ENCODE results near the gene THSD7A. TPM values are rescaled to one million over a fixed set of nuclear protein-coding genes. Genes with fewer than 3 reads are reported as not detected.

The THSD7A gene
- polyA plus RNA-seq, 1 donor from 2014 or later = 18.5 TPM

- Histone ChIP-seq H2AFZ (ENCODE audit: low read depth, low read length) (no peak overlapping the region), H3K27me3 (ENCODE audit: insufficient read depth, low read depth, low read length) (no peaks in the 10 kb centered on the region), H3K27ac (ENCODE audit: low read length) (no peak overlapping the region)
Observed at GRCh38 chr7:11415101-11415500, 416.9 kb downstream of the THSD7A start.

GRCh38 chr7:11413901-11414300 lies 418.1 kb downstream of the THSD7A start:
- Histone ChIP-seq H3K9me3 (ENCODE audit: low read length) (peaks cover 5% of the 10 kb centered on the region), H3K27ac (ENCODE audit: low read length) (no peak overlapping the region), H4K20me1 (ENCODE audit: insufficient read depth) (no peaks in the 10 kb centered on the region), H3K9me2 (ENCODE audit: insufficient read depth, low read length) (no peaks in the 10 kb centered on the region), H2AFZ (ENCODE audit: low read depth, low read length) (no peak overlapping the region), H3K79me2 (replicated peaks; ENCODE audit: insufficient read depth, low read length) (no peaks in the 10 kb centered on the region), H3K4me2 (ENCODE audit: low read length) (no peak overlapping the region), H3K9ac (ENCODE audit: low read length) (no peak overlapping the region), H3K4me3 (ENCODE audit: low read length) (no peak overlapping the region), H3K27me3 (ENCODE audit: insufficient read depth, low read depth, low read length) (no peaks in the 10 kb centered on the region), H3K36me3 (ENCODE audit: insufficient read depth, low read length) (peaks cover 5% of the 10 kb centered on the region), H3F3A (ENCODE audit: insufficient read depth, low read length, poor library complexity, severe bottlenecking) (no peaks in the 10 kb centered on the region)
- no peak for TF ChIP-seq MXI1 (conservative IDR thresholded peaks at IDR 0.05; ENCODE audit: poor library complexity, severe bottlenecking)
- TF ChIP-seq SMC3 (conservative IDR thresholded peaks at IDR 0.05; ENCODE audit: poor library complexity) = no peak
- no peak for TF ChIP-seq RAD21 (conservative IDR thresholded peaks at IDR 0.05)
- TF ChIP-seq TAF1 (IDR thresholded peaks at IDR 0.05; ENCODE audit: low read depth) = no peak

More at GRCh38 chr7:11415101-11415500, 416.9 kb downstream of the THSD7A start:
- H4K20me1 ChIP-seq (ENCODE audit: insufficient read depth) = no peaks in the 10 kb centered on the region
- no peaks in the 10 kb centered on the region for H3K79me2 ChIP-seq (replicated peaks; ENCODE audit: insufficient read depth, low read length)
- peaks cover 5% of the 10 kb centered on the region for H3K36me3 ChIP-seq (ENCODE audit: insufficient read depth, low read length)
- peaks cover 6% of the 10 kb centered on the region for H3K9me3 ChIP-seq (ENCODE audit: low read length)
- no peak overlapping the region for H3K4me2 ChIP-seq (ENCODE audit: low read length)
- H3K4me3 ChIP-seq (ENCODE audit: low read length) = no peak overlapping the region
- no peaks in the 10 kb centered on the region for H3F3A ChIP-seq (ENCODE audit: insufficient read depth, low read length, poor library complexity, severe bottlenecking)
- no peaks in the 10 kb centered on the region for H3K9me2 ChIP-seq (ENCODE audit: insufficient read depth, low read length)
- TF ChIP-seq RAD21 (conservative IDR thresholded peaks at IDR 0.05) (no peak), POLR2AphosphoS5 (IDR thresholded peaks at IDR 0.05) (no peak), REST (IDR thresholded peaks at IDR 0.05; ENCODE audit: borderline replicate concordance) (no peak), TAF1 (IDR thresholded peaks at IDR 0.05; ENCODE audit: low read depth) (no peak), SMC3 (conservative IDR thresholded peaks at IDR 0.05; ENCODE audit: poor library complexity) (no peak), EZH2 (IDR thresholded peaks at IDR 0.05; ENCODE audit: borderline replicate concordance, insufficient read depth, low read length, poor library complexity, severe bottlenecking) (no peak), EP300 (conservative IDR thresholded peaks at IDR 0.05; ENCODE audit: poor library complexity, severe bottlenecking) (no peak), MXI1 (conservative IDR thresholded peaks at IDR 0.05; ENCODE audit: poor library complexity, severe bottlenecking) (no peak)
- TF ChIP-seq, protein P1, sequence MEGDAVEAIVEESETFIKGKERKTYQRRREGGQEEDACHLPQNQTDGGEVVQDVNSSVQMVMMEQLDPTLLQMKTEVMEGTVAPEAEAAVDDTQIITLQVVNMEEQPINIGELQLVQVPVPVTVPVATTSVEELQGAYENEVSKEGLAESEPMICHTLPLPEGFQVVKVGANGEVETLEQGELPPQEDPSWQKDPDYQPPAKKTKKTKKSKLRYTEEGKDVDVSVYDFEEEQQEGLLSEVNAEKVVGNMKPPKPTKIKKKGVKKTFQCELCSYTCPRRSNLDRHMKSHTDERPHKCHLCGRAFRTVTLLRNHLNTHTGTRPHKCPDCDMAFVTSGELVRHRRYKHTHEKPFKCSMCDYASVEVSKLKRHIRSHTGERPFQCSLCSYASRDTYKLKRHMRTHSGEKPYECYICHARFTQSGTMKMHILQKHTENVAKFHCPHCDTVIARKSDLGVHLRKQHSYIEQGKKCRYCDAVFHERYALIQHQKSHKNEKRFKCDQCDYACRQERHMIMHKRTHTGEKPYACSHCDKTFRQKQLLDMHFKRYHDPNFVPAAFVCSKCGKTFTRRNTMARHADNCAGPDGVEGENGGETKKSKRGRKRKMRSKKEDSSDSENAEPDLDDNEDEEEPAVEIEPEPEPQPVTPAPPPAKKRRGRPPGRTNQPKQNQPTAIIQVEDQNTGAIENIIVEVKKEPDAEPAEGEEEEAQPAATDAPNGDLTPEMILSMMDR (IDR thresholded peaks at IDR 0.05; ENCODE audit: poor library complexity, severe bottlenecking) = no peak
- no peak overlapping the region for H3K9ac ChIP-seq (ENCODE audit: low read length)
